Measurements from ENCODE around the gene CSTF1.

DNA sequence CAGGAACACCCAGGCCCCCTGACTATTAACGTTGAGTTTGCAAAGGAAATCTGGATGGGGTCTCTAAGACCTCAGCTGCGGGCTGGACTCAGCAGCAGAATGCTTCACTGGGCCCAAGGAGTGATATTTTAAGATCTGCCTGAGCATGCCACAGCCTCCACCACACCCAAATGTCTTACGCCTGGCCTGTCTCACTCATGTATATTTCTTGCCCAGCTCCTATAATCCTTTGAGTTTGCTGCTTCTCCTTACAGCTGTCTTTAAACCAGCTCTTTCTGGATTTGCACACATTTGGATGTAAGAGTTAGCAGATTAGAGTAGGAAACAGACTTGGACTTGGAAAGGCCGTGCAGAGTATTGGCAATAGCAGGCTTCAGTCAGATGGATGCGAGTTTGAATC lies 36.0 kb downstream of the CSTF1 start:
- TF ChIP-seq POLR2A (IDR thresholded peaks at IDR 0.05; ENCODE audit: low read length) (no peak), GATA1 (IDR thresholded peaks at IDR 0.05; ENCODE audit: low read depth, low read length) (no peak)

Data from erythroblast (primary cell).